T-helper 22 cell (primary cell): ENCODE data around the gene LRRC8E.
"Not testable (repeated sequence)": the region's sequence is repeated elsewhere in the genome, so short reads cannot be mapped to it uniquely, and the experiment has no call there.

ENCODE experiments used
- DNase-seq: peaks from one replicate; pipeline ENCODE4 v3.0.0-alpha.2; 2020; ENCODE audit warnings: low read depth

Gene LRRC8E

DNA sequence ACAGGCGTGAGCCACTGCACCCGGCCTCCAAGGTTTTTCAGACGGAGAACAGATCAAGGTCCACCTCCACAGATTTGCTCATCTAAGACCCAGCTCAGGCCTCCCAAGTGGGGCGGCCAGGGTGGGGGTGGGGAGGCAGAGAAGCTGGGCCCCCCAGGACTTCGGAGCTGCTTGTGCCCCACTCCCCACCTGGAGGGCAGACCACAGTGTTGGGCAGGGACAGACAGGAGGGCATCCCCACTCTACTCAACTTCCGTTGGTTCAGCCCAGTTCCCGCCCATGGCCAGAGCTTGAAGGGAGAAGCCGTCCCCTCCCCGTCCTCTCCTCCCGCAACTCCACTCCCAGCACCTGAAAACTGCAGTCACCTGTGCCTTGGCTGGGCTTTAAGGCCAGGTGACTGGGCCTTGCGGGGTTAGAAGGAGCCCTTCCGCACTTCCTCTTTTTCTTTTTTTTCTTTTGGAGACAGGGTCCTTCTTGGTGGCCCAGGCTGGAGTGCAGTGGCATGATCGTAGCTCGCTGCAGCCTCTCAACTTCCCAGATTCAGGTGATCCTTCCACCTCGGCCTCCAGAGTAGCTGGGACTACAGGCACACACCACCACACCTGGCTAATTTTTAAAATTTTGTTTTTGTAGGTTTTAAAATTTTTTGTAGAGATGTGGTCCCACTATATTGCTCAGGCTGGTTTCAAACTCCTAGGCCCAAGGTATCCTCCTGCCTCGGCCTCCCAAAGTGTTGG, 734 bp upstream of the LRRC8E start:
- no peak for DNase-seq

DNA sequence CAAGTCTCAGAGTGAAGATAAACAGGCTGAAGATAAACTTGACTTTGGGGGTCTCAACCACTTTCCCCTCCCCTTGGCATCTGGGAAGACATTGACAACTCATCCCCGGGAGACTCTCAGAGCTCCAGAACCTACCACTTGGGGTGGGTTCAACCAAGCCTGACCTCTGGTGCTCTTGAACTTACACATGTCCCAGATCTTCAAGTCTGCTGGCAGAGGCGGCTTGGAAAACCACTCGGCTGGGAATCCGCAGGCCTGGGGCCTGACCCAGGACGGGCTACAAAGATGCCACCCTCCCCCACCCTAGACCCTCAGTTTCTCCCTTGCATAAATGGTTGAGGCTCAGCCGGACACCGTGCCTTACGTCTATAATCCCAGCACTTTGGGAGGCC, 512 bp downstream of the LRRC8E start:
- no peak for DNase-seq

DNA sequence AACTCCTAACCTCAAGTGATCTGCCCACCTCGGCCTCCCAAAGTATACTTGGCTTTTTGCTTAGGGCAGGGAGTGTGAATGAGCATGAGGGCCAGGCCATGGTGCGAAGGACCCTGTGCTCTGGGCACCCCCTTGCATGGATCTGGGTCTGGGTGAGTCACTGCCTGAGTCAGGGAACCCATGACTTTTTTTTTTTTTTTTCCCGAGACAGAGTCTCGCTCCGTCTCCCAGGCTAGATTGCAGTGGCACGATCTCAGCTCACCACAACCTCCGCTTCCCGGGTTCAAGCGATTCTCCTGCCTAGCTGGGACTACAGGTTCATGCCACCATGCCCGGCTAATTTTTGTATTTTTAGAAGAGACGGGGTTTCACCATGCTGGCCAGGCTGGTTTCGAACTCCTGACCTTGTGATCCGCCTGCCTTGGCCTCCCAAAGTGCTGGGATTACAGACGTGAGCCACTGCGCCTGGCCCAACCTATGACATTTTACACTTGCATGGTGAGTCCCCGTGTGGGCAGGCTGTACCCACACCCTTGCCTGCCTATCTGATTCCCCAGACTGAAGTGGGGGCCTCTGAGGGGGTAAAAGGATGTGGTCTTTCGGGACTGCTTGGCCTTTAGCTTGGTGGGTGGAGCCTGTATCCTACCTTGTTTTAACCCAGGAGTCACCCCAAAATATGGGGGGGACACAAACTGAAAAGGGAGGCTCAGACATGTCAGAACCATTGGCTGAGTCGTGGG, 5.2 kb downstream of the LRRC8E start:
- DNase-seq, result not testable (repeated sequence)

DNA sequence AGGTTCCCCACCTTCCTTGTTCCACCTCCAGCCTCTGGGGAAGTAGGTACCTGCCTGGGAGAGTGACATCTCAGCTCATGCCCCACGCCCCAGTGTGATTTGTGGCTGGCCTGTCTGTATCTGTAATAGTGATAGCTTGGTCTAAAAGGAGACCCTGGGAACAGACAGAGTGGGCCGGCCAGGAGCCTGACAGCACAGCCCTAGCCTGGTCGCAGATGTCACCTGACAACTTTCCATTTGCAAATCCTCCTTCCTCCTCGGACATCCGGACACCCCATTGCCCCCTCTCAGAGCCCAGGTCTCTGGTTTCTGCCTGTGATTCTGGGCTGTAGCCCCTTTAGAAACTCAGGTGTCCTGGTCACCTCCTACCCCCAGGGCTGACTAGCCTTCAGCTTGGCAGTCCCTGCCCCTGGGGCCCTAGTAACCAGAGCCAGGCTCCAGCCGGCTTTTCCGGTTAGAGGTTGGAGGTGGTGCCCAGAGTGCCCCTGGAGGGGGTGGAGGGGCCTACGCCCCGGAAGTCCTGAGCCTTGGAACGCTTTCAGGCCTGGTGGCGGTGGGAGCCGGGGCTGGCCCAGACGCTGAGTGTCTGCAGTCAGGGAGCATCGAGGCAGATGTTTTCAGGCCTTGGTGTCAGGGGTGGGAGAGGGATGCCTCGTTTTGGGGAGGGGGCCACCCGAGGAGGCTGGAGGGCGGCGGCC, 6.5 kb downstream of the LRRC8E start:
- DNase-seq, result no peak

DNA sequence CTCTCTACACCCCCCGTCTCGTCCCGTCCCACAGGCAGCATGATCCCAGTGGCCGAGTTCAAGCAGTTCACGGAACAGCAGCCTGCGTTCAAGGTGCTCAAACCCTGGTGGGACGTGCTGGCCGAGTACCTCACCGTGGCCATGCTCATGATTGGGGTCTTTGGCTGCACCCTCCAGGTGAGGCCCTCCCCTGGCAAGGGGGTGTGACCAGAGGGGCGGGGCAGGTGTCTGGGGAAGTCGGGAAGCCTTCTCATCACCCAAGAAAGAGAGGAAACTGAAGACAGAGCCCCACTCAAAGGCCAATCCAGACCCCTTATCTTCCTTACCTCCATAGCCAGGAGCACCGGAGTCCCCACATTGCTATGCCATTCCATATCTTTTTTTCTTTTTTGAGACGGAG, 7.3 kb downstream of the LRRC8E start:
- DNase-seq, result no peak

DNA sequence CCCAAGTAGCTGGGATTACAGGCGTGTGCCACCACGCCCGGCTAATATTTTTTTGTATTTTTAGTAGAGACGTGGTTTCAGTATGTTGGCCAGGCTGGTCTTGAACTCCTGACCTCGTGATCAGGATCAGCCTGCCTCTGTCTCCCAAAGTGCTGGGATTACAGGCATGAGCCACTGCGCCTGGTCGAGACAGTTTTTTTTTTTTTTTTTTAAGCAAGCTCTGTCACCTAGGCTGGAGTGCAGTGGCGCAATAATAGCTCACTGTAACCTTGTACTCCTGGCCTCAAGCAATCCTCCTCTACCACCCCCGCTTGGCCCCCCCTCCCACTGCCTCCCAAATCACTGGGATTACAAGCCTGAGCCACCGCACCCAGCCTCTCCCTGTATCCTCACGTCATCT, 9.0 kb downstream of the LRRC8E start:
- no peak for DNase-seq

DNA sequence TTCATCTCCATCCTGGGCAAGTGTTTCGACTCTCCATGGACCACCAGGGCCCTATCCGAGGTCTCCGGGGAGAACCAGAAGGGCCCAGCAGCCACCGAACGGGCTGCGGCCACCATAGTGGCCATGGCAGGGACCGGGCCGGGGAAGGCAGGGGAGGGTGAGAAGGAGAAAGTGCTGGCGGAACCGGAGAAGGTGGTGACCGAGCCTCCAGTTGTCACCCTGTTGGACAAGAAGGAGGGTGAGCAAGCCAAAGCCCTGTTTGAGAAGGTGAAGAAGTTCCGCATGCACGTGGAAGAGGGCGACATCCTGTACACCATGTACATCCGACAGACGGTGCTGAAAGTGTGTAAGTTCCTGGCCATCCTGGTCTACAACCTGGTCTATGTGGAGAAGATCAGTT, 10.7 kb downstream of the LRRC8E start:
- no peak for DNase-seq

DNA sequence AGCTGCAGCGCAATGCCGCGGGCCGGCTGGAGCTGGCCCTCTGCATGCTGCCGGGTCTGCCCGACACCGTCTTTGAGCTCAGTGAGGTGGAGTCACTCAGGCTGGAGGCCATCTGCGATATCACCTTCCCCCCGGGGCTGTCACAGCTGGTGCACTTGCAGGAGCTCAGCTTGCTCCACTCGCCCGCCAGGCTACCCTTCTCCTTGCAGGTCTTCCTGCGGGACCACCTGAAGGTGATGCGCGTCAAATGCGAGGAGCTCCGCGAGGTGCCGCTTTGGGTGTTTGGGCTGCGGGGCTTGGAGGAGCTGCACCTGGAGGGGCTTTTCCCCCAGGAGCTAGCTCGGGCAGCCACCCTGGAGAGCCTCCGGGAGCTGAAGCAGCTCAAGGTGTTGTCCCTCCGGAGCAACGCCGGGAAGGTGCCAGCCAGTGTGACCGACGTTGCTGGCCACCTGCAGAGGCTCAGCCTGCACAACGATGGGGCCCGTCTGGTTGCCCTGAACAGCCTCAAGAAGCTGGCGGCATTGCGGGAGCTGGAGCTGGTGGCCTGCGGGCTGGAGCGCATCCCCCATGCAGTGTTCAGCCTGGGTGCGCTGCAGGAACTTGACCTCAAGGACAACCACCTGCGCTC, 11.6 kb downstream of the LRRC8E start:
- no peak for DNase-seq

DNA sequence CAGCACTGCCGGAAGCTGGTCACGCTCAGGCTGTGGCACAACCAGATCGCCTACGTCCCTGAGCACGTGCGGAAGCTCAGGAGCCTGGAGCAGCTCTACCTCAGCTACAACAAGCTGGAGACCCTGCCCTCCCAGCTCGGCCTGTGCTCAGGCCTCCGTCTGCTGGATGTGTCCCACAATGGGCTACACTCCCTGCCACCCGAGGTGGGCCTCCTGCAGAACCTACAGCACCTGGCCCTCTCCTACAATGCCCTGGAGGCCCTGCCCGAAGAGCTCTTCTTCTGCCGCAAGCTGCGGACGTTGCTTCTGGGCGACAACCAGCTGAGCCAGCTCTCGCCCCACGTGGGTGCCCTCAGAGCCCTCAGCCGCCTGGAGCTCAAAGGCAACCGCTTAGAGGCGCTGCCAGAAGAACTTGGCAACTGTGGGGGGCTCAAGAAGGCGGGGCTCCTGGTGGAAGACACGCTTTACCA, 12.1 kb downstream of the LRRC8E start:
- no peak for DNase-seq

DNA sequence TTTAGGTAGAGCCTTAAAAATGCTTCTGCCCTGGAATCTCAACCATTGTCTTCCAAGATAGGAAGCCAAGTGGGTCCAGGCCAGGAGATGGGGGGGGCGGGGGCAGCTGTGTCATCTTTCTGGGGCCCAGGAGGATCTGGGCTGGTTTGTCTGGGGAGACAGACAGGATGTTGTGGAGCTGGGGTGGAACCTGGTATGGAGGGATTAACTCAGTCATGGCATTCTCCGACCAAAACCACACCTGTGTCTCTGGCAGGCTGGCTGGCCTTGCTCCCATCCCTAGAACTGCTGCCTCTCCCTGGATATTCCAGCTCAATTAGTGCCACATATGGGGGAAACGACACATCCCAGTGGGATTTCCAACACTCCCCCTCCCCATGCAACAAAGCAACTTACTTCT, 12.6 kb downstream of the LRRC8E start:
- no peak for DNase-seq

DNA sequence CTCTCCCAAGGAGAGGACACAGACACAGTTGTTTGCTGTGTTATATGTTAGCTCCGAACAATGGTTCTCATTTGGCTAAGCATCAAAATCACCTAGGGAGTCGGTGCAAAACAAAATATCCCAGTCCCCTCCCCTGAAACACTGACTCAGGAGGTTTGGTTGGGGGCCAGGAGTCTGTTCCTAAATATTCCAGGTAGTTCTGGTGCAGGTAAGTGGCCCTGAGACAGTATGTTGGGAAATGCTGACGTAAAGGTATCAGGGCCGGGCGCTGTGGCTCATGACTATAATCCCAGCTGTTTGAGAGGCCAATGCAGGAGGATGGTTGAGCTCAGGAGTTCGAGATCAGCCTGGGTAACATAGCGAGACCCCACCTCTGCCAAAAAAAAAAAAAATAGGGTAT, 13.0 kb downstream of the LRRC8E start:
- DNase-seq, result no peak

DNA sequence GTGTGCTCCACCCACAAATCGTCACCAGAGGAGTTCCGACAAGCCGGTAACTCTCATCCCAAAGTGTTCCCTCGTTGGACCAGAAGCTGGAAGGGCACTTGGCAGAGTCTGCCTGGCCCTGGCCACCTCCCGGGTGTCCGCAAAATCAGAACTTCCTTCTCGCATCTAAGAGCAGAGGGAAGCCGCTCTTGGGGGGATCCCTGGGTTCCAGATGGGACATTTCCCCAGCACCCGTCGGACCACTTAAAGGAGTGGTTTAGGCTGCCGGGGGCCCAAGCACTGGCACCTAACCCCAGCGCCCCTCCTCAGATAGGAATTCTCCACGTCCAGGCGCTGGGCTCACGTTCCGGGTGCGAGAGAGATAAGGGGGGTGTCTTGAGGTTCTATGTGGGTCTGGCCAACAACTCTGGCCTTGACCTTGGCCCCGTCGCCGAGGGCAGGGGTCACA, 14.5 kb downstream of the LRRC8E start:
- no peak for DNase-seq

DNA sequence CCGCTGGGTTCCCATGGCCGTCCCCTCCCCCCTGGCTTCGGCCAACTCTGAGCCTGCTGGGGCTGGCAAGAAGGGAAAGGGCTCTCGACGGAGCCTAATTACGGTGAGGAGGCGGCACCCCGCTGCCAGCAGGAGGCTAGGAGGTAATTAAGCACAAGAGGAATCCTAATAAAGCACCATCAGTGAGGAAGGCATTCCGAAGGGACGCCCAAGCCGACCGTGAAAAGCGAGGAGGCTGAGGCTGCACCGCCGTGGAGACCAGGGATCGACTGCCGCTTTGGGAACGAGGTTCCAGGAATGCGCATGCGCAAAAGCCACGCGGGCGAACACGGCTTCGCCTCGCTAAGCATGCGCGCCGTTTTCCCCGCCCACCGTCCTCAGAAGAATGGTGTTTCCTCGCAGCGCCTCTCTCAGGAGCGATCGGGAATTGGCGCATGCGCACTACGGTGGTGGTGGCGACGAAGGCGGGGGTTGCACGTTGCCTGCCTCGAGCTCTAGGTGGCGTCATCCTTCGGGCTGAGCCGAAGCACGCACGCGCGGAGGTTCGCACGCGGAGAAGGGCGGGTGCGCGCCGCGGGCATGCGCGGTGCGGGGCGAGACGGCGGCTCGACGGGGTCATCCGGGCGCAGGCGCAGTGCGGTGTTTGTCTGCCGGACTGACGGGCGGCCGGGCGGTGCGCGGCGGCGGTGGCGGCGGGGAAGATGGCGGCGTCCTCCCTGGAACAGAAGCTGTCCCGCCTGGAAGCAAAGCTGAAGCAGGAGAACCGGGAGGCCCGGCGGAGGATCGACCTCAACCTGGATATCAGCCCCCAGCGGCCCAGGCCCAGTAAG, 15.1 kb downstream of the LRRC8E start, which contains the start of gene MAP2K7:
TSS of gene MAP2K7 (plus strand) at position 634 of the 830 bp plus-strand sequence. CDS start at position 702, 68 bp downstream.
- DNase-seq, result peak; percentile 99

DNA sequence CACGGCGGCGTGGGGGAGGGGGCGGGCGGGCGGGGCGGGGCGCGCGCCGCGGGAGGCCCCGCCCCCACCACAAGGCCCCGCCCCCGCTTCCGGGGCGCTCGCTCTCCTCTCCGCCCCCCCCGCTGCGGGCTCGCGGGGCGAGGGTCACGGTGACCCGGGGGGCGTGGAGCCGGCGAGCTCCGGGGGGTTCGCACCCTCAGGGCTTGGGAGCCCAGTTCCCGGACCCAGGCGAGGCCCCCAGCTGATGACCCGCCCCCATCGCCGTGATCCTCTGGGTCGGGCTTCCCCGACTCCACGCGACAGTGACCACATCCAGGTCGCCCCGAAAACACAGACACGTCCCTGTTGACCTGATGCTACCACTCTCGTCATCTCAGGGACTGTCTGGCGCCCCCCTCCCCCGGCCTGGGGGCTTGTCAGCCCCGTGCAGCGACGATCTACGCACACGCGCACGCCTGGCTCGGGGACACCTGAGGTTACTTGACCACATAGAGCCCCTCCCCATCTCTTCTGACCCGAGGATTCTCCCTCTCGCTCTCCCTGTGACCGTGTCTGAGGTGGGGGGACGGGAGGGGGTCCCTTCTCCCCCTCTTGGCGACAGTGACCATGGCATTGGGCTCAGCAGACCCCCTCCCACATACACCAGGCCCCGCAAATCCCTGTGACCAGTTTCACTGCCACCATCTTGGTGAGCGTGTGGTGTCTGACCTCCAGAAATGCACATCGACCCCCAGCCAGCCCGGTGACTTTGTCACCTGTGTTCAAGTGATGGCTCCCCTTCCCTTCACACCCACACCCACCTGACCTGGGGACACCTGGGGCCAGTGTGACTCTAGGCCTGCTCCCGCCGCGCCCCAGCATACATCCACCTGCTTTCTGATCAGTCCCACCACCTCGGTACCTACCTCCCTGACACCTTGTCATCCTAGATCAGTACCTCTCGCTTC, 16.0 kb downstream of the LRRC8E start:
- DNase-seq, result peak; percentile 74

DNA sequence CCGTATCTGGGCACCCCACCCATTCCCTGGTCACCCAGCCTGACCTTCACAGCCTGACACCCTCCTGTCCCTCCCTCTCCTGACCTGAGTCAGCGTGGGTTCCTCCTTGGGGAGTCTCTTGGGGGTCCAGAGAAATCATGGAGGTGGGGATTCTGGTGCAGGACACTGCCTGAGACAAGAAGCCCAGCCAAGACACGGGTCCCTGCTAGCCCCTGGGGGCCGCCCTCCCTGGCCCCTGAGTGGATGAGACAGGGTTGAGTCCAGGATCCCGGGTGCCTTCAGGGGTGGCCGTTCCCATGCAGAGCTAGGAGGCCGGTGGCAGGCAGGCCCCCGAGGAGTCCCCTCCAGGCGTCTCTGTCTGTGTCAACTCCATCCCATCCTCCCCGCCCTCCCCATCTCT, 17.0 kb downstream of the LRRC8E start:
- DNase-seq, result no peak

DNA sequence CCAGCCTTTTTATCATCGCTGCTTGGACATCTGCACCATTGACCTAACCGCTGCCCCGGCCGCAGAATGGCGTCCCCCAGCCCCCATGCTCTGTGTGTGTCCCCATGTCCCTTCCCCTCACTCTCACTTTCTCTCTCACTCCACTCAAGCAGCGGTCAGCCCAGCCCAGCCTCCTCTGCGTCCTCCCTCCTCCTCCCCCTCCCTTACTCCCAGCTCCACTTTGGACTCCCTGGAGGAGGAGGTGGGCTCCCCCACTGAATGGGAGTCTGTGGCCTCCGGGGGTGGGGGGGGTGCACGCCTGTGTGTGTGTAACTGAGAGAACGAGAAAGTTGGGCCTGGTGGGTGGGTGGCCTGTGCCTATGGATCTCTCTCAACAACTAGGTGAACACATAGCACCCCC, 17.5 kb downstream of the LRRC8E start:
- no peak for DNase-seq

DNA sequence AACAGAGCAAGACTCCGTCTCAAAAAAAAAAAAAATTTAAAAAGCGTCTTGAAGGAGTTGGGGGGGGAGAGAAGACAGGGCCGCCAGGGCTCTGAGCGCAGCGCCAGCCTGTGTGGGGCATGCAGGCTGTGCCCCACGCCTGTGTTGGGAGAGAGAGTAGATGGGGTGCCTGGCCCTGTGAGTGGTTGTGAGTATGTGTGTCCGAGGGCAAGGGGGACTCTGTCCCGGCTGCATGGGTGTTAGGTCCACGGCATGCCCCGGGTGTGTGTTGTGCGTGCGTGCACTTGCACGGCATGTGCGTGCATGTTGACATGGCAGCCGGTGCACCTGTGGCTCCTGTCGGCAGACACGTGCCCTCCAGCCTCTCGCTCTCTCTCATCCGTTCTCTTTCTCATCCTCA, 18.8 kb downstream of the LRRC8E start:
- DNase-seq, result no peak

DNA sequence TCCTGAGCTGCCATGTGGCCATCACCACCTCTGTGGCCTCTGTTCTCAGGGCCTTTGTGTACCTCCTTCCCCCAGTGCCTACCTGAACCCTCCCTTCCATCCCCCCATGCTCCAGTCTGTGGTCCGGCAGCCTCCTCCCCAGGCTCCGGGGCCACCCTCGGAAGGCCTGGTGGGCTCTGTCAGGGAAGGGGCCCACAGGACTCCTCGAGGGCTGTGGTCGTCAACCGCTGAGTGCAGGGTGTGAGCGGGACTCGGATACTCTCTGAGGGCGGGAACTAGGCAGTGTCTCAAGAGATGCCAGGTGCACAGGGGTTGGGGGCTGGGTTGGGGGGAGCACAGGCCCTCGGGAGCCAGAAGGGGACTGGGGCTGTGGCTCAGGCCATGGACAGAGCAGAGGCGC, 19.2 kb downstream of the LRRC8E start:
- no peak for DNase-seq

DNA sequence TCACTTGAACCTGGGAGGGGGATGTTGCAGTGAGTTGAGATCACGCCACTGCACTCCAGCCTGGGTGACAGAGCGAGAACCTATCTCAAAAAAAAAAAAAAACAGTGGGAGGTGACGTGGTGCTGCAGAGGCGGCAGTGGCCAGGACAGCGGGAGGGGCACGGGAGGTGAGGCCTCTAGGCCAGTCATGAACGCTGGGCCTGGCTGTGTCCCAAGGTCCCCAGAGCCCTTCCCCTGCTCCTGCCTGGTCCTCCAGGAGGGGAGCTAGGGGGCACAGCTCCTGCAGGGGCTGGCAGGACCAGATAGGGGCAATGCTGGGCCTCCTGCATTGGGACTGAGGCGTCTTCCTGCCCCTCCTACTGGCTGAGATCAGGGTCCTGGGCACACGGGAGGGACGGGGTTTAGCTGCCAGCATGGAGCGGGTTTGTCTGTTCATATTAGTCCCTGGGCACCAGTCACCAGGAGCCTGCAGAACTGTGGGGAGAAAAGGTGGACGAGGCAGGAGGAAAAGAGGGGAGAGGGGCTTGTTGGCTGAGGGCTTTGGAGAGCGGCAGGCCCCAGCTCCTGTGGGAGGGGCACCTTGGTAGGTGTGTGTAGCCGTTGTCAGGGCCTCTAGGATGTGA, 19.9 kb downstream of the LRRC8E start:
- no peak for DNase-seq
